Ascending aorta (tissue), 2 donors: Measurements from ENCODE around the gene NEK10. TPM values are rescaled to one million over a fixed set of nuclear protein-coding genes. Genes with fewer than 3 reads are reported as not detected.
A peak's percentile ranks its signal among the peaks of the same experiment; 100 is the strongest.

Experiments
- DNase-seq, 2 donors: peaks; one replicate each; pipeline ENCODE4 v3.0.0-alpha.2; 2019; ENCODE audit warnings: low spot score in 2 of 2
- H3K27ac ChIP-seq, 2 donors: fragments of 200-600 bp; sonication (generic); one replicate each; pipeline ENCODE4 v1.5.1; 2016 to 2017; ENCODE audit warnings: mild to moderate bottlenecking in 1 of 2
- H3K27me3 ChIP-seq: fragments of 200-600 bp; sonication (generic); one replicate; pipeline ENCODE4 v1.5.1; 2017
- H3K36me3 ChIP-seq, 2 donors: fragments of 200-600 bp; sonication (generic); one replicate each; pipeline ENCODE4 v1.5.1; 2016
- H3K4me1 ChIP-seq, 2 donors: fragments of 200-600 bp; sonication (generic); one replicate each; pipeline ENCODE4 v1.5.1; 2016 to 2017; ENCODE audit warnings: mild to moderate bottlenecking in 1 of 2
- H3K4me3 ChIP-seq, 2 donors: fragments of 200-600 bp; sonication (generic); one replicate each; pipeline ENCODE4 v1.5.1; 2016 to 2017; ENCODE audit warnings: mild to moderate bottlenecking in 1 of 2
- H3K9me3 ChIP-seq, 2 donors: fragments of 200-600 bp; sonication (generic); one replicate each; pipeline ENCODE4 v1.5.1; 2016
- CTCF ChIP-seq, 3 experiments: fragments of 200-600 bp in 2 of 3; fragments of 450-650 bp in 1 of 3; sonication (generic) in 2 of 3; IDR thresholded peaks; one replicate each; pipeline ENCODE4 v1.5.1; 2016 to 2019; ENCODE audit warnings: antibody characterized with exemption in 3 of 3, mild to moderate bottlenecking in 1 of 3, moderate library complexity in 1 of 3
- intact Hi-C: fragments of 100-400 bp; cut with DNase I; formaldehyde crosslinking; loops from one replicate; pipeline ENCODE4 v1.15.1; 2023
- total RNA-seq: library from RNA; depleted of rRNA; stranded (reverse); fragments of >200 nt; gene quantifications from one replicate; pipeline ENCODE4 v1.1.0, GENCODE V29; 2016

NEK10 gene
- total RNA-seq, 1 donor from 2014 or later = not detected

- DNase-seq = no peak
- Histone ChIP-seq H3K9me3 (no peaks in the 10 kb centered on the region), H3K27ac (no peak overlapping the region), H3K36me3 (no peaks in the 10 kb centered on the region), H3K27me3 (no peaks in the 10 kb centered on the region), H3K4me3 (no peak overlapping the region), H3K4me1 (peaks cover 0 to 7% of the 10 kb centered on the region in 2 donors)
- intact Hi-C loops = no loop called here
- no peak for TF ChIP-seq CTCF (IDR thresholded peaks at IDR 0.05)
Measured at GRCh38 chr3:27366062-27366591, 3.1 kb downstream of the NEK10 start.

GRCh38 chr3:27360113-27361078, 8.8 kb downstream of the NEK10 start:
- Histone ChIP-seq H3K4me1 (no peaks in the 10 kb centered on the region), H3K9me3 (no peaks in the 10 kb centered on the region), H3K4me3 (no peak overlapping the region), H3K27me3 (no peaks in the 10 kb centered on the region), H3K27ac (no peak overlapping the region), H3K36me3 (no peaks in the 10 kb centered on the region)
- no peak for TF ChIP-seq CTCF (IDR thresholded peaks at IDR 0.05)
- no peak for DNase-seq
- intact Hi-C loops = no loop called here

GRCh38 chr3:27358372-27358771, 10.8 kb downstream of the NEK10 start:
- H3K9me3 ChIP-seq = no peaks in the 10 kb centered on the region
- H3K27me3 ChIP-seq = no peaks in the 10 kb centered on the region
- no peaks in the 10 kb centered on the region for H3K36me3 ChIP-seq
- H3K4me3 ChIP-seq = no peak overlapping the region
- DNase-seq = no peak
- H3K4me1 ChIP-seq = no peaks in the 10 kb centered on the region
- H3K27ac ChIP-seq = no peak overlapping the region
- intact Hi-C loops = no loop called here
- TF ChIP-seq CTCF (IDR thresholded peaks at IDR 0.05) = no peak

- Histone ChIP-seq H3K27me3 (no peaks in the 10 kb centered on the region), H3K9me3 (no peaks in the 10 kb centered on the region), H3K36me3 (no peaks in the 10 kb centered on the region), H3K4me1 (no peaks in the 10 kb centered on the region), H3K27ac (no peak overlapping the region), H3K4me3 (no peak overlapping the region)
- intact Hi-C loops = no loop called here
- DNase-seq = no peak
- TF ChIP-seq CTCF (IDR thresholded peaks at IDR 0.05) = peak; percentile 34 to 50 (median 44)
Measured at GRCh38 chr3:27357665-27358258, 11.4 kb downstream of the NEK10 start.

GRCh38 chr3:27356976-27357375, 12.2 kb downstream of the NEK10 start:
- Histone ChIP-seq H3K27ac (no peak overlapping the region), H3K4me1 (no peaks in the 10 kb centered on the region), H3K36me3 (no peaks in the 10 kb centered on the region), H3K4me3 (no peak overlapping the region), H3K9me3 (no peaks in the 10 kb centered on the region), H3K27me3 (no peaks in the 10 kb centered on the region)
- TF ChIP-seq CTCF (IDR thresholded peaks at IDR 0.05) = no peak
- no peak for DNase-seq
- intact Hi-C loops = no loop called here
